WTC11 (cell line): Measurements from ENCODE around the gene ZNF496. TPM values are rescaled to one million over a fixed set of nuclear protein-coding genes. Genes with fewer than 3 reads are reported as not detected.

Source experiments
- ATAC-seq: fragments of 200-7000 bp; cut with Tn5 transposase; 2 replicates; pipeline ENCODE4 v1.10.0; 2021; ENCODE audit warnings: mild to moderate bottlenecking, moderate library complexity
- CTCF ChIA-PET: fragments of 300-600 bp; sonication (Branson Sonifier 250); formaldehyde crosslinking; loops from one replicate; lab custom pipeline; 2021; ENCODE audit warnings: antibody characterized with exemption; lab: Charles Lee
- POLR2A ChIA-PET: fragments of 350-600 bp; sonication (Branson Sonifier 250); formaldehyde crosslinking; loops from one replicate; lab custom pipeline; 2021; ENCODE audit warnings: antibody characterized with exemption; lab: Charles Lee
- DNase-seq: peaks from one replicate; pipeline ENCODE4 v3.0.0; 2021; ENCODE audit warnings: low spot score
- H3K27ac Mint-ChIP-seq: 2 replicates; pipeline ENCODE4 v1.8.0; 2021; ENCODE audit warnings: mixed read lengths
- H3K27me3 Mint-ChIP-seq: 2 replicates; pipeline ENCODE4 v1.8.0; 2021; ENCODE audit warnings: low read depth, mild to moderate bottlenecking, moderate library complexity, mixed read lengths
- H3K36me3 Mint-ChIP-seq: 2 replicates; pipeline ENCODE4 v1.8.0; 2021; ENCODE audit warnings: mixed read lengths
- H3K4me1 Mint-ChIP-seq: 2 replicates; pipeline ENCODE4 v1.8.0; 2022; ENCODE audit warnings: mixed read lengths
- H3K4me3 Mint-ChIP-seq: 2 replicates; pipeline ENCODE4 v1.8.0; 2021; ENCODE audit warnings: mild to moderate bottlenecking, moderate library complexity, mixed read lengths
- H3K9me3 Mint-ChIP-seq: 2 replicates; pipeline ENCODE4 v1.8.0; 2021; ENCODE audit warnings: mixed read lengths
- CBFB ChIP-seq: sonication (generic); formaldehyde crosslinking; IDR thresholded peaks from 2 replicates; pipeline ENCODE4 v1.8.1; 2022; ENCODE audit warnings: mild to moderate bottlenecking, low read depth, missing genetic modification reagents
- CREM ChIP-seq: sonication (generic); formaldehyde crosslinking; IDR thresholded peaks from 2 replicates; pipeline ENCODE4 v1.8.1; 2022; ENCODE audit warnings: mild to moderate bottlenecking, missing genetic modification reagents, moderate library complexity
- ETV6 ChIP-seq: sonication (generic); formaldehyde crosslinking; IDR thresholded peaks from 2 replicates; pipeline ENCODE4 v1.8.1; 2022; ENCODE audit warnings: mild to moderate bottlenecking, missing genetic modification reagents
- FOXP1 ChIP-seq: sonication (generic); formaldehyde crosslinking; IDR thresholded peaks from 2 replicates; pipeline ENCODE4 v1.8.0; 2022; ENCODE audit warnings: missing genetic modification reagents, mild to moderate bottlenecking, moderate library complexity, borderline replicate concordance
- RELA ChIP-seq: sonication (generic); formaldehyde crosslinking; IDR thresholded peaks from 2 replicates; pipeline ENCODE4 v1.8.1; 2022; ENCODE audit warnings: missing genetic modification reagents, mild to moderate bottlenecking, borderline replicate concordance
- SOX15 ChIP-seq: fragments of 250-450 bp; sonication (Bioruptor Pico); IDR thresholded peaks from 2 replicates; pipeline ENCODE4 v1.9.0; 2021; ENCODE audit warnings: mild to moderate bottlenecking
- TEAD1 ChIP-seq: sonication (generic); formaldehyde crosslinking; IDR thresholded peaks from 2 replicates; pipeline ENCODE4 v1.8.0; 2022; ENCODE audit warnings: mild to moderate bottlenecking, missing genetic modification reagents
- ZNF121 ChIP-seq: sonication (generic); formaldehyde crosslinking; IDR thresholded peaks from 2 replicates; pipeline ENCODE4 v1.8.0; 2023; ENCODE audit warnings: missing genetic modification reagents
- ZNF423 ChIP-seq: fragments of 250-450 bp; sonication (Bioruptor Pico); IDR thresholded peaks from 2 replicates; pipeline ENCODE4 v2.1.2; 2022; ENCODE audit warnings: mild to moderate bottlenecking, moderate library complexity
- ZNF671 ChIP-seq: fragments of 250-450 bp; sonication (Bioruptor Pico); IDR thresholded peaks from 2 replicates; pipeline ENCODE4 v1.8.0; 2021; ENCODE audit warnings: mild to moderate bottlenecking
- total RNA-seq: library from RNA; stranded (reverse); gene quantifications from 3 replicates; pipeline ENCODE4 v1.2.3, GENCODE V29; 2021
- TF ChIP-seq, protein P1 (sequence below): fragments of 200-600 bp; IDR thresholded peaks from 2 replicates; pipeline ENCODE4 v1.8.0; 2022; ENCODE audit warnings: antibody characterized with exemption
- TF ChIP-seq, protein P2 (sequence below): sonication (generic); formaldehyde crosslinking; IDR thresholded peaks from 2 replicates; pipeline ENCODE4 v1.8.1; 2022; ENCODE audit warnings: missing genetic modification reagents, borderline replicate concordance
- TF ChIP-seq, protein P3 (sequence below): sonication (generic); formaldehyde crosslinking; IDR thresholded peaks from 2 replicates; pipeline ENCODE4 v1.8.0; 2023; ENCODE audit warnings: missing genetic modification reagents
- TF ChIP-seq, protein P4 (sequence below): fragments of 250-450 bp; sonication (Bioruptor Pico); IDR thresholded peaks from 2 replicates; pipeline ENCODE4 v1.8.0; 2021; ENCODE audit warnings: mild to moderate bottlenecking
- TF ChIP-seq, protein P5 (sequence below): sonication (generic); formaldehyde crosslinking; IDR thresholded peaks from 2 replicates; pipeline ENCODE4 v1.8.1; 2022; ENCODE audit warnings: mild to moderate bottlenecking, missing genetic modification reagents, moderate library complexity, borderline replicate concordance
- TF ChIP-seq, protein P6 (sequence below): sonication (generic); formaldehyde crosslinking; IDR thresholded peaks from 2 replicates; pipeline ENCODE4 v1.8.0; 2022; ENCODE audit warnings: mild to moderate bottlenecking, missing genetic modification reagents

The ZNF496 gene
- total RNA-seq, 1 experiment from 2014 or later: 88.3 TPM

DNA sequence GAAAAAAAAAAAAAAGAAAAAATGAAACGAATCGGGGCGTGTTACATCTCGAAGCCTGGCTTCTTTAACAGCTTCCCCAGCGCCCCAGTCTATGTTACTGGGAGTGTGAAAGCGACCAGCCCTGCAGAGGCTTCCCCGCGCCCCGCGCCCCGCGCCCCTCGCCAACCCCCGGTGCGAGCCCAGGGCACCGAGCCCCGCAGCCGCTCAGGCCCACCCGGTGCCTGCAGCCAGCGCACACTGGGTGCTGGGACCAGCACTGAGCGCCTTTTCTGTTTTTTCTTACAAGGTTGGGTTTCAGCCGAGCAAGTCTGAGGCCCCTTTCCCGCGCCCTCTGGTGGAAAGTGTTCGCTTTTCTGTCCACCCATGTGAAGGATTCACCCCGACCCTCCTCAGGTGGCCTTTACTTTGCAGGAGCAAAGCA, 42.1 kb upstream of the ZNF496 start:
- TF ChIP-seq TEAD1 (CRISPR knock-in tag) (0 out of 2 replicates have a peak, but pooled peaks have one; percentile 20), ZNF423 (CRISPR knock-in tag) (peak; percentile 46), SOX15 (no peak)
- TF ChIP-seq, protein P1, sequence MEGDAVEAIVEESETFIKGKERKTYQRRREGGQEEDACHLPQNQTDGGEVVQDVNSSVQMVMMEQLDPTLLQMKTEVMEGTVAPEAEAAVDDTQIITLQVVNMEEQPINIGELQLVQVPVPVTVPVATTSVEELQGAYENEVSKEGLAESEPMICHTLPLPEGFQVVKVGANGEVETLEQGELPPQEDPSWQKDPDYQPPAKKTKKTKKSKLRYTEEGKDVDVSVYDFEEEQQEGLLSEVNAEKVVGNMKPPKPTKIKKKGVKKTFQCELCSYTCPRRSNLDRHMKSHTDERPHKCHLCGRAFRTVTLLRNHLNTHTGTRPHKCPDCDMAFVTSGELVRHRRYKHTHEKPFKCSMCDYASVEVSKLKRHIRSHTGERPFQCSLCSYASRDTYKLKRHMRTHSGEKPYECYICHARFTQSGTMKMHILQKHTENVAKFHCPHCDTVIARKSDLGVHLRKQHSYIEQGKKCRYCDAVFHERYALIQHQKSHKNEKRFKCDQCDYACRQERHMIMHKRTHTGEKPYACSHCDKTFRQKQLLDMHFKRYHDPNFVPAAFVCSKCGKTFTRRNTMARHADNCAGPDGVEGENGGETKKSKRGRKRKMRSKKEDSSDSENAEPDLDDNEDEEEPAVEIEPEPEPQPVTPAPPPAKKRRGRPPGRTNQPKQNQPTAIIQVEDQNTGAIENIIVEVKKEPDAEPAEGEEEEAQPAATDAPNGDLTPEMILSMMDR: peak; percentile 23; the same call in 1 of the 2 replicates
- ATAC-seq: peak; percentile 53
- Mint-ChIP-seq H3K4me3 (peak overlapping the region; percentile 13; the same call in 1 of the 2 replicates), H3K9me3 (no peaks in the 10 kb centered on the region; the same call in 1 of the 2 replicates), H3K36me3 (peaks cover 4% of the 10 kb centered on the region), H3K27ac (peak overlapping the region; percentile 26; the same call in 1 of the 2 replicates), H3K4me1 (peaks cover 78% of the 10 kb centered on the region), H3K27me3 (no peaks in the 10 kb centered on the region)
- DNase-seq: peak; percentile 83
- ChIA-PET POLR2A (no interaction called here), CTCF (interaction anchor here (0.6 to 3.2 kb wide), 20 partner anchors 9 to 265 kb away, joined by 3 to 59 read pairs (median 10); partner anchors contain the start of gene ZNF496)

DNA sequence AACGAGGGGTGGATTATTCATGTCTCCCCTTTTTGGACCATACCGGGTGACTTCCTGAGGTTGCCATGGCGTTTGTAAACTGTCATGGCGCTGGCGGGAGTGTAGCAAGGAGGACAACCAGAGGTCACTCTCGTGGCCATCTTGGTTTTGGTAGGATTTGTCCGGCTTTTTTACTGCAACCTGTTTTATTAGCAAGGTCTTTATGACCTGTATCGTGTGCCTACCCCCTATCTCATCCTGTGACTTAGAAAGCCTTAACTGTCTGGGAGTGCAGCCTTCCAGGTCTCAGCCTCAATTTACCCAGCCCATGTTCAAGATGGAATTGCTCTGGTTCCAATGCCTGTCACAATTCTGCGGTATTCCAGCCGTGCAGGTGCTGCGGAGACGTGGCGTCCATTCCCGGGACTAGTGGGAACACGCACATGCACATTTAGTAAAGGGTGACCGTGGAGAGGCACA, 40.2 kb upstream of the ZNF496 start:
- TF ChIP-seq ZNF121 (no peak), RELA (CRISPR knock-in tag) (no peak), ETV6 (no peak), FOXP1 (CRISPR knock-in tag) (no peak), CBFB (CRISPR knock-in tag) (no peak)
- TF ChIP-seq, protein P2, sequence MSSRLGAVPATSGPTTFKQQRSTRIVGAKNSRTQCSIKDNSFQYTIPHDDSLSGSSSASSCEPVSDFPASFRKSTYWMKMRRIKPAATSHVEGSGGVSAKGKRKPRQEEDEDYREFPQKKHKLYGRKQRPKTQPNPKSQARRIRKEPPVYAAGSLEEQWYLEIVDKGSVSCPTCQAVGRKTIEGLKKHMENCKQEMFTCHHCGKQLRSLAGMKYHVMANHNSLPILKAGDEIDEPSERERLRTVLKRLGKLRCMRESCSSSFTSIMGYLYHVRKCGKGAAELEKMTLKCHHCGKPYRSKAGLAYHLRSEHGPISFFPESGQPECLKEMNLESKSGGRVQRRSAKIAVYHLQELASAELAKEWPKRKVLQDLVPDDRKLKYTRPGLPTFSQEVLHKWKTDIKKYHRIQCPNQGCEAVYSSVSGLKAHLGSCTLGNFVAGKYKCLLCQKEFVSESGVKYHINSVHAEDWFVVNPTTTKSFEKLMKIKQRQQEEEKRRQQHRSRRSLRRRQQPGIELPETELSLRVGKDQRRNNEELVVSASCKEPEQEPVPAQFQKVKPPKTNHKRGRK (CRISPR knock-in tag): no peak
- TF ChIP-seq, protein P3, sequence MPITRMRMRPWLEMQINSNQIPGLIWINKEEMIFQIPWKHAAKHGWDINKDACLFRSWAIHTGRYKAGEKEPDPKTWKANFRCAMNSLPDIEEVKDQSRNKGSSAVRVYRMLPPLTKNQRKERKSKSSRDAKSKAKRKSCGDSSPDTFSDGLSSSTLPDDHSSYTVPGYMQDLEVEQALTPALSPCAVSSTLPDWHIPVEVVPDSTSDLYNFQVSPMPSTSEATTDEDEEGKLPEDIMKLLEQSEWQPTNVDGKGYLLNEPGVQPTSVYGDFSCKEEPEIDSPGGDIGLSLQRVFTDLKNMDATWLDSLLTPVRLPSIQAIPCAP (CRISPR knock-in tag): no peak
- Mint-ChIP-seq H3K4me3 (no peak overlapping the region), H3K9me3 (peaks cover 10% of the 10 kb centered on the region), H3K27me3 (no peaks in the 10 kb centered on the region; the same call in 1 of the 2 replicates), H3K27ac (no peak overlapping the region; the same call in 1 of the 2 replicates), H3K4me1 (peaks cover 62% of the 10 kb centered on the region), H3K36me3 (peaks cover 6% of the 10 kb centered on the region; the same call in 1 of the 2 replicates)
- CTCF ChIA-PET: interaction anchor here (1.4 to 3.2 kb wide), 6 partner anchors 9 to 40 kb away, joined by 4 to 59 read pairs (median 13); partner anchors contain the start of gene ZNF496
- no peak for ATAC-seq
- DNase-seq: no peak
- POLR2A ChIA-PET: no interaction called here

DNA sequence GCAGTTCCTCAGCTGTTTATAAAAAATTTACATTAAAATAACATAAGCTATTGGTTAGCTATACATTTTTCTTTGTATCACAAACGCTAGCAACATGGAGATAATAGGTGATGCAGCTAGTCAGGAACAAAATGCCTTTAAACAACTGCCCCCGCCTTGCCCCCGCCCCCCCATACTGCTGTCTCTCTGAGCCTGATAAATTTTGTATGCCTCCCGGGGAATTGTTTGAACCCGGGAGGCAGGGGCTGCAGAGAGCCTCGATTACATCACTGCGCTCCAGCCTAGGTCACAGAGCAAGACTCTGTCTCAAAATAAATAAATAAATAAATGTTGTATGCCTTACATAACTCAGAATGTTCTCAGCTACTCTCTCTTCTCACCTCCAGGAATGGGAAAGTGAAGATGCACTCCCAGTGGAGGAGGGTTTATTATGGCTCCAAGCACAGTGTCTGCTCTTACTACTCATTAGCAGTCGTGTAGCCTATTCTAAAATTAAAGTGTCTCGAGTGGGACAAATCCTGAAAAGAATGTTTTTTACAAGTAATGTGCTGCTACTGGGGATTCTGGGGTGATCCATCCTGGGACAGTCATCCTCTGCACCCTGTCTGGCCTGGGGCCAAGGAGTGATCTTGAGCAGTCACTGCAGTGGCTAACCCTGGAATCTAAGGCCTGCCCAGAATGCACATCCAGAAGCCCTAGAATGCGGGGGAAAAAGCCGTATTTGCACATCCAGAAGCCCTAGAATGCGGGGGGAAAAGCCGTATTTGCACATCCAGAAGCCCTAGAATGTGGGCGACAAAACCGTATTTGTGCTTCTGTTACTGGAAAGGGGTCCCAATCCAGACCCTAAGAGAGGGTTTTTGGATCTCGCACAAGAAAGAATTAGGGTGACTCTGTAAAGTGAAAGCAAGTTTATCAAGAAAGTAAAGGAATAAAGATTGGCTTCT, 39.4 kb upstream of the ZNF496 start:
- POLR2A ChIA-PET: no interaction called here
- CTCF ChIA-PET: interaction anchor here (0.6 kb wide), 1 partner anchor 19 kb away, joined by 4 read pairs; no protein-coding TSS in a partner anchor
- no peaks in the 10 kb centered on the region; the same call in 1 of the 2 replicates for H3K27me3 Mint-ChIP-seq
- TF ChIP-seq CREM (CRISPR knock-in tag) (no peak), FOXP1 (CRISPR knock-in tag) (no peak), ZNF671 (CRISPR knock-in tag) (no peak)
- TF ChIP-seq, protein P4, sequence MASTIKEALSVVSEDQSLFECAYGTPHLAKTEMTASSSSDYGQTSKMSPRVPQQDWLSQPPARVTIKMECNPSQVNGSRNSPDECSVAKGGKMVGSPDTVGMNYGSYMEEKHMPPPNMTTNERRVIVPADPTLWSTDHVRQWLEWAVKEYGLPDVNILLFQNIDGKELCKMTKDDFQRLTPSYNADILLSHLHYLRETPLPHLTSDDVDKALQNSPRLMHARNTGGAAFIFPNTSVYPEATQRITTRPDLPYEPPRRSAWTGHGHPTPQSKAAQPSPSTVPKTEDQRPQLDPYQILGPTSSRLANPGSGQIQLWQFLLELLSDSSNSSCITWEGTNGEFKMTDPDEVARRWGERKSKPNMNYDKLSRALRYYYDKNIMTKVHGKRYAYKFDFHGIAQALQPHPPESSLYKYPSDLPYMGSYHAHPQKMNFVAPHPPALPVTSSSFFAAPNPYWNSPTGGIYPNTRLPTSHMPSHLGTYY (CRISPR knock-in tag): no peak
- TF ChIP-seq, protein P5, sequence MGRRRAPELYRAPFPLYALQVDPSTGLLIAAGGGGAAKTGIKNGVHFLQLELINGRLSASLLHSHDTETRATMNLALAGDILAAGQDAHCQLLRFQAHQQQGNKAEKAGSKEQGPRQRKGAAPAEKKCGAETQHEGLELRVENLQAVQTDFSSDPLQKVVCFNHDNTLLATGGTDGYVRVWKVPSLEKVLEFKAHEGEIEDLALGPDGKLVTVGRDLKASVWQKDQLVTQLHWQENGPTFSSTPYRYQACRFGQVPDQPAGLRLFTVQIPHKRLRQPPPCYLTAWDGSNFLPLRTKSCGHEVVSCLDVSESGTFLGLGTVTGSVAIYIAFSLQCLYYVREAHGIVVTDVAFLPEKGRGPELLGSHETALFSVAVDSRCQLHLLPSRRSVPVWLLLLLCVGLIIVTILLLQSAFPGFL (CRISPR knock-in tag): no peak
- TF ChIP-seq, protein P3 (CRISPR knock-in tag): no peak
- TF ChIP-seq, protein P6, sequence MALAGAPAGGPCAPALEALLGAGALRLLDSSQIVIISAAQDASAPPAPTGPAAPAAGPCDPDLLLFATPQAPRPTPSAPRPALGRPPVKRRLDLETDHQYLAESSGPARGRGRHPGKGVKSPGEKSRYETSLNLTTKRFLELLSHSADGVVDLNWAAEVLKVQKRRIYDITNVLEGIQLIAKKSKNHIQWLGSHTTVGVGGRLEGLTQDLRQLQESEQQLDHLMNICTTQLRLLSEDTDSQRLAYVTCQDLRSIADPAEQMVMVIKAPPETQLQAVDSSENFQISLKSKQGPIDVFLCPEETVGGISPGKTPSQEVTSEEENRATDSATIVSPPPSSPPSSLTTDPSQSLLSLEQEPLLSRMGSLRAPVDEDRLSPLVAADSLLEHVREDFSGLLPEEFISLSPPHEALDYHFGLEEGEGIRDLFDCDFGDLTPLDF (CRISPR knock-in tag): no peak
- ATAC-seq (no peak), DNase-seq (no peak)
- H3K4me3 Mint-ChIP-seq: no peak overlapping the region
- H3K9me3 Mint-ChIP-seq: peaks cover 18% of the 10 kb centered on the region
- H3K4me1 Mint-ChIP-seq: peaks cover 55% of the 10 kb centered on the region
- peak overlapping the region; percentile 74 for H3K27ac Mint-ChIP-seq
- peaks cover 7% of the 10 kb centered on the region for H3K36me3 Mint-ChIP-seq
